A204.1 (cell line): ENCODE results near the gene SNRNP70.

ENCODE experiments used
- FAIRE-seq: peaks from 2 replicates; lab custom pipeline; 2012; peaks lifted over from hg19 to GRCh38; lab: Jason Lieb, UNC

Gene SNRNP70

GRCh38 chr19:49102303-49102702 is 17.1 kb downstream of the SNRNP70 start:
- FAIRE-seq: no peak

- FAIRE-seq: no peak
These were observed 18.3 kb downstream of the SNRNP70 start for GRCh38 chr19:49103331-49104085.

- FAIRE-seq: no peak
These were observed 19.1 kb downstream of the SNRNP70 start for GRCh38 chr19:49104229-49104864.

- no peak for FAIRE-seq
These were observed 21.4 kb downstream of the SNRNP70 start for GRCh38 chr19:49106648-49107135.

- FAIRE-seq: no peak
These were observed 22.6 kb downstream of the SNRNP70 start for GRCh38 chr19:49107625-49108459.

GRCh38 chr19:49109051-49109450 is 23.8 kb downstream of the SNRNP70 start:
- no peak for FAIRE-seq

- FAIRE-seq: no peak
These were observed 24.4 kb downstream of the SNRNP70 start for GRCh38 chr19:49109569-49110233.

GRCh38 chr19:49110567-49110966 is 25.3 kb downstream of the SNRNP70 start:
- no peak for FAIRE-seq

- FAIRE-seq: no peak
These were observed 26.2 kb downstream of the SNRNP70 start for GRCh38 chr19:49111218-49111998.

GRCh38 chr19:49113762-49114629 is 28.7 kb downstream of the SNRNP70 start, which contains the start of gene LIN7B:
LIN7B (plus strand) TSS chr19:49114370; CDS start chr19:49114405, 35 bp downstream.
- no peak for FAIRE-seq

GRCh38 chr19:49114630-49115363 is 29.5 kb downstream of the SNRNP70 start:
- no peak for FAIRE-seq

GRCh38 chr19:49116544-49116943 is 31.3 kb downstream of the SNRNP70 start:
- FAIRE-seq: no peak

- no peak for FAIRE-seq
These were observed 32.7 kb downstream of the SNRNP70 start for GRCh38 chr19:49117677-49118564.

GRCh38 chr19:49118565-49119410 is 33.5 kb downstream of the SNRNP70 start, which contains the start of gene C19orf73:
C19orf73 (minus strand) TSS chr19:49119143; CDS start chr19:49119022, 121 bp downstream.
- FAIRE-seq: no peak

GRCh38 chr19:49119411-49120324 is 34.4 kb downstream of the SNRNP70 start, which contains the start of gene PPFIA3:
PPFIA3 (plus strand) TSS chr19:49119544; CDS start chr19:49127874, 8,330 bp downstream.
- FAIRE-seq: no peak

- FAIRE-seq: no peak
These were observed 35.1 kb downstream of the SNRNP70 start for GRCh38 chr19:49120325-49120683.
